ENCODE data around the gene FRG2C. TPM values are rescaled to one million over a fixed set of nuclear protein-coding genes. Genes with fewer than 3 reads are reported as not detected.
"Not testable (repeated sequence)": the region's sequence is repeated elsewhere in the genome, so short reads cannot be mapped to it uniquely, and the experiment has no call there.

FRG2C gene
- not detected in 3 replicates for total RNA-seq

DNA sequence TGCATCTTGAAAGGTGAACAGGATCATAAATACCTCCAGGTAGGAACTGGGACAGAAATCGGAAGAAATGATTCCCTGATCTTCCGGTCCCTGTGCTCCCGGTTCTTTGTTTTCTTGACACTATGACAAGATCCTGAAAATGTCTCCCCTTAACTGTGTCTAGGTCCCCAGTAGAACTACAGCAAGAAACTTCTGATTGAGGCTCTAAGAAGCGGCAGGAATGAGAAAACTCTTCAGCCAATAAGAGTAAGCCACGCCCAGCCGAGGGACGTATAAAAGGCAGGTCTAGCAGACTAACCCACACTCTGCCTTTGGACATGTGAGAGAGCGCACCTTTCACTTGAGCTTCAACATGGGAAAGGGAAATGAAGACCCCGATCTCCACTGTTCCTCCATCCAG, at the start of gene FRG2C:
Gene FRG2C (plus strand): TSS at position 301 of the 400 bp plus-strand sequence. CDS start 52 bp downstream, at position 353.
- H3K4me1 Mint-ChIP-seq; DNase-seq (ENCODE audit: low spot score in 2 of 2, unreplicated experiment in 2 of 2); H3K4me3 Mint-ChIP-seq; H3K27ac Mint-ChIP-seq; H3K36me3 Mint-ChIP-seq: not testable (repeated sequence)
- H3K9me3 Mint-ChIP-seq: peaks cover 16% of the 10 kb centered on the region
- peaks cover 79% of the 10 kb centered on the region for H3K27me3 Mint-ChIP-seq (ENCODE audit: low read depth)

DNA sequence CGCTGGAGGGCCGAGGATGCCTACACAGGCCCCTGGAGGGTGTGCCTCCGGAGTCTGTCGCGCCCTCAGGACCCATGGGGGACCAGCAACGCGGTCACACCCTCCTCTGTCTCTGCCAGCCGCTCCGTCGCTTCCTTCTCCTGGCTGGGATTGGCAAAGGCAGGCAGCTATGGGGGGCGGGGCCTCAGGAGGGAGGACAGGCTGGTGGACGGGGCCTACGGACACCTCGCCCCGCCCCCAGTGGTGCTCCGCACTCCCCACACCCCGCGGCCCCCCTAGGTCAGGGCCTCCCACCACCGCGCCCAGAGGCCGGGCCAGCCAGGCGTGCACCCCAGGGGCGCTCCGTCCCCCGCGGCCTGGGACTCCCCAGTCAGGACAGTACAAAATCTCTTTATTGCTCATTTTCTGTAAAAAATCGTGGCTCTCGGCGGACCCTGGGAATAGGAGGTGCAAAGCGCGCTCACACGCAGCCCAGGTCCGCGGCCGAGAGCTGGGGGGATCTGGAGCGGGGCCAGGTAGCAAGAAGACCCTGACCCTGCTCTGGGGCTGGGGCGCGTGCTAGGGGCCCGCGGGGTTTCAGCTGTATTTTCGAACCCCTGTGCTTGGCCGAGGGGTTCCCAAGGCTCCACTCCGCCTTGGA, 45.3 kb upstream of the FRG2C start:
- Mint-ChIP-seq H3K27me3 (ENCODE audit: low read depth) (peaks cover 59% of the 10 kb centered on the region), H3K4me3 (peak overlapping the region; percentile 73)
- not testable (repeated sequence) for H3K27ac Mint-ChIP-seq, H3K4me1 Mint-ChIP-seq, H3K9me3 Mint-ChIP-seq, H3K36me3 Mint-ChIP-seq
- DNase-seq (ENCODE audit: low spot score in 2 of 2, unreplicated experiment in 2 of 2): peak in 1 of 2 experiments; percentile 47

- Mint-ChIP-seq H3K4me3 (peak overlapping the region; percentile 69), H3K27me3 (ENCODE audit: low read depth) (peaks cover 54% of the 10 kb centered on the region)
- not testable (repeated sequence) for DNase-seq (ENCODE audit: low spot score in 2 of 2, unreplicated experiment in 2 of 2); H3K4me1 Mint-ChIP-seq; H3K36me3 Mint-ChIP-seq; H3K9me3 Mint-ChIP-seq; H3K27ac Mint-ChIP-seq
These were observed 44.6 kb upstream of the FRG2C start for GRCh38 chr3:75619481-75620031.

- not testable (repeated sequence) for DNase-seq (ENCODE audit: low spot score in 2 of 2, unreplicated experiment in 2 of 2); H3K4me1 Mint-ChIP-seq; H3K36me3 Mint-ChIP-seq; H3K9me3 Mint-ChIP-seq; H3K4me3 Mint-ChIP-seq; H3K27ac Mint-ChIP-seq
- H3K27me3 Mint-ChIP-seq (ENCODE audit: low read depth): peaks cover 55% of the 10 kb centered on the region
These were observed 42.4 kb upstream of the FRG2C start for GRCh38 chr3:75621772-75622171.

DNA sequence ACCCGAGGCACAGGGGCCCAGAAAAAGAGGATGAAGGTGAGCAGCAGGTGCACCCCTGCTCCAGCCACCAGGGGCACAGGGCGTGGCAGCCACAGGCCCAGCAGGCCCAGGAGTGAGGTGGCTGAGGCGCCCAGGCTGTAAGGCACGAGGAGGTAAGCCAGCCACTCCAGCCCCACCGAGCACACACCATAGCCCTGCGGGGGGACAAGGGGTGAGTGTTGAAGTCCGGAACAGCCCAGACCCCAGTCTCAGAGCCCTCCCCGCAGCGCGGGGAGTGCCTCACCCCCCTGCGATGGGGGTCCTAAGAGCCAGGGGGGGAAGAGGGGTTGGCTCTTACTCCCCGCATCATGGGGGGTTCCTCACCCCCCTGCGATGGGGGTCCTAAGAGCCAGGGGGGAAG, 40.5 kb upstream of the FRG2C start:
- H3K36me3 Mint-ChIP-seq; H3K9me3 Mint-ChIP-seq; H3K27ac Mint-ChIP-seq; H3K4me1 Mint-ChIP-seq; DNase-seq (ENCODE audit: low spot score in 2 of 2, unreplicated experiment in 2 of 2); H3K4me3 Mint-ChIP-seq: not testable (repeated sequence)
- H3K27me3 Mint-ChIP-seq (ENCODE audit: low read depth): peaks cover 44% of the 10 kb centered on the region

DNA sequence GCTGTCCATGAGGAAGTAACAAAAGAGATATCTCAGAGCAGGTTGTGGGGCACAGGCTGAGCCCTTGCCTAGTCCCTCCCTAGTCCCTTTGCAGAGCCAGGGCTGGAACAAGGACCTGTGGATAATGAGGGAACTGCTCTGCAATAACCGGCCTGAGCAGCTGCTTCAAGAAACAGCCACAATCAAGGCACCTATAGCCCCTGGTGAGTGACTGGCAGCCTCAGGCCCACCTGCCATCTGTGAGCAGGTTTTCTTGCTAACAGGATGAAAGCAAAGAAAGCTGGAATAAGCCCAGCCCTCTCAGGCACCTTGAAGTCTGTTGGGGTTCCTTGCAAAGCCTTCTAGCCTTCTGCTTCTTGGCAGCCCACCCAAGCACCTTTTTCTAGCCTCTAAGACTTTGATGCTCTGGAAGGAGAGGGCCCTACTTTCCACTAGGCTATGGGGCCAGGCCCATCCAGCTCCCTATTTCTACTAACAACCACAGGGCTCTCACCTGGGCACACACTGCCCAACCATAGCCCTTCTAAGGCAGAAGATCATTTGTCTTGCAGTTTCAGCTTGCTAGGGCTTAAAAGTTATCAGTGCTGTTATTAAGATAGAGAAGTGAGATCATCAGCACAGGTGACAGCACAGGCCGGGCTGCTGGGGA, 33.1 kb upstream of the FRG2C start:
- H3K4me3 Mint-ChIP-seq, H3K36me3 Mint-ChIP-seq, H3K27ac Mint-ChIP-seq: not testable (repeated sequence)

GRCh38 chr3:75631541-75631940, 32.6 kb upstream of the FRG2C start:
- no peaks in the 10 kb centered on the region for H3K4me1 Mint-ChIP-seq
- no peak overlapping the region for H3K4me3 Mint-ChIP-seq

More for the DNA sequence above, 33.1 kb upstream of the FRG2C start:
- not testable (repeated sequence) for H3K4me1 Mint-ChIP-seq; H3K9me3 Mint-ChIP-seq; DNase-seq (ENCODE audit: low spot score in 2 of 2, unreplicated experiment in 2 of 2)
- H3K27me3 Mint-ChIP-seq (ENCODE audit: low read depth): peaks cover 10% of the 10 kb centered on the region

DNA sequence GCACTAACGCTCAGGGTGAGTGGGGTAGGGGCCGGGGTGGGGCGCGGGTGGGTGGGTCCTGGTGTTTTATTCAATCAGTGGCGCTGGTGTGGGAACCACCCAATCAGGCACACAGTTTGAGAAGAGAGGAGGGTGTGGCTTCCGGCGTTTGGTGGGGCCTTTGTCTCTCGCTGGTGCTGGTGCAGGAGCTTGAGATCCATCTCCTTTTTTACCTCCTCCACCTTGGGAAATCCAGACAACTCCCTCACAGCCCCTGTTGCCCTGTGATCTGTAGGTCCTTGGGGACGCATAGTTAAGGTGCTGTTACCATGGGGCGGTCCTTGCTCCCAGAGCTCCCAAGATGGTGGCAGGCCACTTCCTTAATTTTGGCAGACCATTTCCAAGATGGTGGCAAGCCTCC, 25.2 kb upstream of the FRG2C start:
- not testable (repeated sequence) for H3K27me3 Mint-ChIP-seq (ENCODE audit: low read depth); H3K36me3 Mint-ChIP-seq; H3K9me3 Mint-ChIP-seq; H3K27ac Mint-ChIP-seq; H3K4me3 Mint-ChIP-seq; DNase-seq (ENCODE audit: low spot score in 2 of 2, unreplicated experiment in 2 of 2)
- H3K4me1 Mint-ChIP-seq: peaks cover 22% of the 10 kb centered on the region

More at GRCh38 chr3:75631541-75631940, 32.6 kb upstream of the FRG2C start:
- Mint-ChIP-seq H3K27me3 (ENCODE audit: low read depth) (peaks cover 8% of the 10 kb centered on the region), H3K36me3 (no peaks in the 10 kb centered on the region), H3K27ac (no peak overlapping the region), H3K9me3 (no peaks in the 10 kb centered on the region)
- DNase-seq (ENCODE audit: low spot score in 2 of 2, unreplicated experiment in 2 of 2): no peak
- TF ChIP-seq CTCF (IDR thresholded peaks at IDR 0.05; ENCODE audit: unreplicated experiment): no peak

DNA sequence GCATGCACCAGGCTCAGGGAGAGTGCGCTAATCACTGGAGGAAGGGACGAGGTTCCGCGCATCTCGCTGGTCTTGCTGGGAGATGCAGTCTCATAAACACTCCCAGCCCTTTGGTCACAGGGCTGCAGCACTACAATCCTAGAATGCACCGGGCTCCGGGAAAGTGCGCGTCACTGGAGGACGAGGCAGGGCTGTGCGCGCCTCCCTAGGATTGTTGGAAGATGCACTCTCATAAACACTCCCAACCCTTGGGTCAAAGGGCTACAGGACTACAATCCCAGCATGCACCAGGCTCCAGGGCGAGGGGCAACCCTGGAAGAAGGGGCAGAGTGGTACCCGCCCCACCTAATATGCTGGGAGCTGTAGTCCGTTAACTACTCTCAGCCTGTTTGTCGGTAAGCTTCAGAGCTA, 23.0 kb upstream of the FRG2C start:
- H3K27ac Mint-ChIP-seq: peak overlapping the region; percentile 83
- H3K36me3 Mint-ChIP-seq: not testable (repeated sequence)

More for the DNA sequence above, 23.0 kb upstream of the FRG2C start:
- not testable (repeated sequence) for H3K27me3 Mint-ChIP-seq (ENCODE audit: low read depth); H3K9me3 Mint-ChIP-seq
- Mint-ChIP-seq H3K4me1 (peaks cover 22% of the 10 kb centered on the region), H3K4me3 (peak overlapping the region; percentile 93)
- DNase-seq (ENCODE audit: low spot score in 2 of 2, unreplicated experiment in 2 of 2): peak in 1 of 2 experiments; percentile 72

Measured in mesothelial cell of epicardium (in vitro differentiated cells).